Neural crest cell (in vitro differentiated cells): Measurements from ENCODE around the gene KIF22. TPM values are rescaled to one million over a fixed set of nuclear protein-coding genes. Genes with fewer than 3 reads are reported as not detected.

Experiments used
- DNase-seq: peaks from one replicate; pipeline ENCODE4 v3.0.0; 2021; ENCODE audit warnings: low read depth, mixed read lengths, low spot score
- H3K27ac Mint-ChIP-seq: one replicate; pipeline ENCODE4 v1.8.0; 2021; ENCODE audit warnings: mild to moderate bottlenecking, mixed read lengths; ENCODE audit not compliant: unreplicated experiment
- H3K27me3 Mint-ChIP-seq: 2 replicates; pipeline ENCODE4 v1.8.0; 2021; ENCODE audit warnings: low read depth, mild to moderate bottlenecking, mixed read lengths
- H3K36me3 Mint-ChIP-seq: 2 replicates; pipeline ENCODE4 v1.8.0; 2021; ENCODE audit warnings: low read depth, mild to moderate bottlenecking, mixed read lengths
- H3K4me1 Mint-ChIP-seq: 2 replicates; pipeline ENCODE4 v1.8.0; 2021; ENCODE audit warnings: mixed read lengths
- H3K4me3 Mint-ChIP-seq: one replicate; pipeline ENCODE4 v1.8.0; 2021; ENCODE audit warnings: mild to moderate bottlenecking, mixed read lengths
- H3K9me3 Mint-ChIP-seq: 2 replicates; pipeline ENCODE4 v1.8.0; 2021; ENCODE audit warnings: mixed read lengths
- CTCF ChIP-seq: fragments of 200-600 bp; sonication (generic); conservative IDR thresholded peaks from 2 replicates; pipeline ENCODE4 v1.5.0; 2021; ENCODE audit warnings: antibody characterized with exemption, mild to moderate bottlenecking
- total RNA-seq: library from RNA; stranded (reverse); gene quantifications from 2 replicates; pipeline ENCODE4 v1.2.1, GENCODE V29; 2021

The KIF22 gene
- total RNA-seq, 1 donor from 2014 or later = 173 TPM

- Mint-ChIP-seq H3K36me3 (no peaks in the 10 kb centered on the region), H3K27me3 (no peaks in the 10 kb centered on the region), H3K9me3 (no peaks in the 10 kb centered on the region), H3K27ac (no peak overlapping the region), H3K4me1 (no peaks in the 10 kb centered on the region), H3K4me3 (no peak overlapping the region)
- no peak for DNase-seq
- no peak for TF ChIP-seq CTCF
Observed at GRCh38 chr16:29839822-29840221, 49.3 kb downstream of the KIF22 start.

GRCh38 chr16:29840240-29840639, 49.7 kb downstream of the KIF22 start:
- no peaks in the 10 kb centered on the region for H3K9me3 Mint-ChIP-seq
- no peak for DNase-seq
- H3K4me3 Mint-ChIP-seq = no peak overlapping the region
- H3K27ac Mint-ChIP-seq = no peak overlapping the region
- no peaks in the 10 kb centered on the region for H3K4me1 Mint-ChIP-seq
- H3K27me3 Mint-ChIP-seq = no peaks in the 10 kb centered on the region
- TF ChIP-seq CTCF = no peak
- no peaks in the 10 kb centered on the region for H3K36me3 Mint-ChIP-seq

GRCh38 chr16:29841631-29842030, 51.1 kb downstream of the KIF22 start:
- H3K9me3 Mint-ChIP-seq = no peaks in the 10 kb centered on the region
- H3K4me3 Mint-ChIP-seq = no peak overlapping the region
- H3K36me3 Mint-ChIP-seq = no peaks in the 10 kb centered on the region
- H3K27ac Mint-ChIP-seq = no peak overlapping the region
- DNase-seq = no peak
- no peak for TF ChIP-seq CTCF
- no peaks in the 10 kb centered on the region for H3K27me3 Mint-ChIP-seq
- H3K4me1 Mint-ChIP-seq = no peaks in the 10 kb centered on the region

GRCh38 chr16:29842732-29843346, 52.3 kb downstream of the KIF22 start:
- H3K4me1 Mint-ChIP-seq = no peaks in the 10 kb centered on the region
- no peaks in the 10 kb centered on the region for H3K9me3 Mint-ChIP-seq
- H3K36me3 Mint-ChIP-seq = no peaks in the 10 kb centered on the region
- H3K27me3 Mint-ChIP-seq = no peaks in the 10 kb centered on the region
- DNase-seq = no peak
- H3K4me3 Mint-ChIP-seq = no peak overlapping the region
- H3K27ac Mint-ChIP-seq = no peak overlapping the region
- TF ChIP-seq CTCF = no peak

- H3K4me3 Mint-ChIP-seq = no peak overlapping the region
- H3K9me3 Mint-ChIP-seq = no peaks in the 10 kb centered on the region
- DNase-seq = no peak
Observed at GRCh38 chr16:29843931-29844330, 53.4 kb downstream of the KIF22 start.

More at GRCh38 chr16:29843931-29844330, 53.4 kb downstream of the KIF22 start:
- TF ChIP-seq CTCF = no peak
- Mint-ChIP-seq H3K27ac (no peak overlapping the region), H3K36me3 (no peaks in the 10 kb centered on the region), H3K27me3 (no peaks in the 10 kb centered on the region), H3K4me1 (no peaks in the 10 kb centered on the region)
